ENCODE results near the gene DFFA. TPM values are rescaled to one million over a fixed set of nuclear protein-coding genes. Genes with fewer than 3 reads are reported as not detected.

The DFFA gene
- total RNA-seq, 1 donor from 2014 or later: 49.5 TPM

GRCh38 chr1:10450156-10450814 is 22.0 kb downstream of the DFFA start:
- H3K4me3 ChIP-seq (ENCODE audit: low read depth, low read length): no peak overlapping the region
- no peak for DNase-seq (ENCODE audit: low read depth)
- no peak for TF ChIP-seq CTCF (conservative IDR thresholded peaks at IDR 0.05; ENCODE audit: low read depth, low read length)

GRCh38 chr1:10449751-10450150 is 22.6 kb downstream of the DFFA start, which contains the start of gene CORT:
Gene CORT (plus strand): TSS chr1:10450031. CDS start chr1:10450224, 193 bp downstream.
- H3K4me3 ChIP-seq (ENCODE audit: low read depth, low read length): no peak within 1 kb of the TSS
- no peak for TF ChIP-seq CTCF (conservative IDR thresholded peaks at IDR 0.05; ENCODE audit: low read depth, low read length)
- no peak for DNase-seq (ENCODE audit: low read depth)

GRCh38 chr1:10446790-10447422 is 25.4 kb downstream of the DFFA start:
- no peak for TF ChIP-seq CTCF (conservative IDR thresholded peaks at IDR 0.05; ENCODE audit: low read depth, low read length)
- no peak overlapping the region for H3K4me3 ChIP-seq (ENCODE audit: low read depth, low read length)
- no peak for DNase-seq (ENCODE audit: low read depth)

- no peak overlapping the region for H3K4me3 ChIP-seq (ENCODE audit: low read depth, low read length)
- no peak for DNase-seq (ENCODE audit: low read depth)
- no peak for TF ChIP-seq CTCF (conservative IDR thresholded peaks at IDR 0.05; ENCODE audit: low read depth, low read length)
Measured at GRCh38 chr1:10444795-10445397, 27.4 kb downstream of the DFFA start.

- H3K4me3 ChIP-seq (ENCODE audit: low read depth, low read length): no peak overlapping the region
- no peak for DNase-seq (ENCODE audit: low read depth)
- TF ChIP-seq CTCF (conservative IDR thresholded peaks at IDR 0.05; ENCODE audit: low read depth, low read length): no peak
Measured at GRCh38 chr1:10444248-10444647, 28.1 kb downstream of the DFFA start.

- DNase-seq (ENCODE audit: low read depth): no peak
- no peak for TF ChIP-seq CTCF (conservative IDR thresholded peaks at IDR 0.05; ENCODE audit: low read depth, low read length)
- no peak overlapping the region for H3K4me3 ChIP-seq (ENCODE audit: low read depth, low read length)
Measured at GRCh38 chr1:10440794-10441193, 31.5 kb downstream of the DFFA start.
